ENCODE results near the gene SMARCC1.

- TF ChIP-seq, protein P1, sequence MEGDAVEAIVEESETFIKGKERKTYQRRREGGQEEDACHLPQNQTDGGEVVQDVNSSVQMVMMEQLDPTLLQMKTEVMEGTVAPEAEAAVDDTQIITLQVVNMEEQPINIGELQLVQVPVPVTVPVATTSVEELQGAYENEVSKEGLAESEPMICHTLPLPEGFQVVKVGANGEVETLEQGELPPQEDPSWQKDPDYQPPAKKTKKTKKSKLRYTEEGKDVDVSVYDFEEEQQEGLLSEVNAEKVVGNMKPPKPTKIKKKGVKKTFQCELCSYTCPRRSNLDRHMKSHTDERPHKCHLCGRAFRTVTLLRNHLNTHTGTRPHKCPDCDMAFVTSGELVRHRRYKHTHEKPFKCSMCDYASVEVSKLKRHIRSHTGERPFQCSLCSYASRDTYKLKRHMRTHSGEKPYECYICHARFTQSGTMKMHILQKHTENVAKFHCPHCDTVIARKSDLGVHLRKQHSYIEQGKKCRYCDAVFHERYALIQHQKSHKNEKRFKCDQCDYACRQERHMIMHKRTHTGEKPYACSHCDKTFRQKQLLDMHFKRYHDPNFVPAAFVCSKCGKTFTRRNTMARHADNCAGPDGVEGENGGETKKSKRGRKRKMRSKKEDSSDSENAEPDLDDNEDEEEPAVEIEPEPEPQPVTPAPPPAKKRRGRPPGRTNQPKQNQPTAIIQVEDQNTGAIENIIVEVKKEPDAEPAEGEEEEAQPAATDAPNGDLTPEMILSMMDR (conservative IDR thresholded peaks at IDR 0.05), result no peak
- TF ChIP-seq EZH2 (IDR thresholded peaks at IDR 0.05; ENCODE audit: low read depth), result no peak
Measured at GRCh38 chr3:47741925-47742324, 39.8 kb downstream of the SMARCC1 start.

Measured in PC-9 (cell line).